H9 (cell line): ENCODE data around the gene GNL1. TPM values are rescaled to one million over a fixed set of nuclear protein-coding genes. Genes with fewer than 3 reads are reported as not detected.
A peak's percentile ranks its signal among the peaks of the same experiment; 100 is the strongest.

ENCODE experiments used
- DNase-seq: peaks from one replicate; pipeline ENCODE4 v3.0.0-alpha.2; 2017
- H2AFZ ChIP-seq: one replicate; pipeline ENCODE4 v1.6.1; 2013; ENCODE audit warnings: mild to moderate bottlenecking, low read length, control low read depth, moderate library complexity
- H2AK5ac ChIP-seq: 2 replicates; pipeline ENCODE4 v1.6.1; 2013; ENCODE audit warnings: low read length, control low read depth, mixed read lengths; ENCODE audit not compliant: insufficient read length
- H2BK120ac ChIP-seq: one replicate; pipeline ENCODE4 v1.6.1; 2013; ENCODE audit warnings: low read depth, mild to moderate bottlenecking, low read length, control low read depth, inconsistent platforms; ENCODE audit not compliant: poor library complexity, severe bottlenecking
- H2BK12ac ChIP-seq: 2 replicates; pipeline ENCODE4 v1.6.1; 2013; ENCODE audit warnings: low read length, control low read depth, mixed read lengths, low read depth; ENCODE audit not compliant: insufficient read length
- H2BK15ac ChIP-seq: 2 replicates; pipeline ENCODE4 v1.6.1; 2013; ENCODE audit warnings: low read depth, low read length, control low read depth
- H2BK20ac ChIP-seq: one replicate; pipeline ENCODE4 v1.6.1; 2013; ENCODE audit warnings: low read depth, mild to moderate bottlenecking, low read length, control low read depth, inconsistent platforms; ENCODE audit not compliant: poor library complexity, severe bottlenecking
- H2BK5ac ChIP-seq: 2 replicates; pipeline ENCODE4 v1.6.1; 2013; ENCODE audit warnings: low read length, control low read depth, mixed read lengths; ENCODE audit not compliant: insufficient read length
- H3K14ac ChIP-seq: 2 replicates; pipeline ENCODE4 v1.6.1; 2013; ENCODE audit warnings: low read length, control low read depth; ENCODE audit not compliant: insufficient read depth
- H3K18ac ChIP-seq: 2 replicates; pipeline ENCODE4 v1.6.1; 2013; ENCODE audit warnings: low read depth, mild to moderate bottlenecking, mixed read lengths, low read length, control low read depth; ENCODE audit not compliant: insufficient read length
- H3K23ac ChIP-seq: 2 replicates; pipeline ENCODE4 v1.6.1; 2013; ENCODE audit warnings: low read length, control low read depth, mixed read lengths, low read depth; ENCODE audit not compliant: insufficient read length
- H3K23me2 ChIP-seq: 2 replicates; pipeline ENCODE4 v1.6.1; 2013; ENCODE audit warnings: low read depth, mild to moderate bottlenecking, mixed read lengths, low read length, control low read depth; ENCODE audit not compliant: insufficient read length, poor library complexity, severe bottlenecking
- H3K27ac ChIP-seq: 2 replicates; pipeline ENCODE4 v1.5.1; 2013; ENCODE audit warnings: low read length, control low read depth, mixed read lengths, low read depth; ENCODE audit not compliant: insufficient read length
- H3K27me3 ChIP-seq: 2 replicates; pipeline ENCODE4 v1.6.1; 2013; ENCODE audit warnings: low read length, control low read depth, inconsistent platforms; ENCODE audit not compliant: insufficient read depth
- H3K4ac ChIP-seq: 2 replicates; pipeline ENCODE4 v1.6.1; 2013; ENCODE audit warnings: low read depth, mild to moderate bottlenecking, control low read depth, inconsistent platforms, low read length, moderate library complexity
- H3K4me1 ChIP-seq: 2 replicates; pipeline ENCODE4 v1.6.1; 2013; ENCODE audit warnings: low read length, control low read depth, inconsistent platforms; ENCODE audit not compliant: insufficient read depth
- H3K4me2 ChIP-seq: 2 replicates; pipeline ENCODE4 v1.6.1; 2013; ENCODE audit warnings: low read length, control low read depth, mixed read lengths; ENCODE audit not compliant: insufficient read length, insufficient read depth
- H3K56ac ChIP-seq: 2 replicates; pipeline ENCODE4 v1.6.1; 2013; ENCODE audit warnings: low read depth, mild to moderate bottlenecking, mixed read lengths, low read length, control low read depth; ENCODE audit not compliant: insufficient read length
- H3K79me1 ChIP-seq: 2 replicates; pipeline ENCODE4 v1.6.1; 2013; ENCODE audit warnings: low read depth, mild to moderate bottlenecking, moderate library complexity, low read length, control low read depth, inconsistent platforms; ENCODE audit not compliant: insufficient read depth, poor library complexity, severe bottlenecking
- H3K79me2 ChIP-seq: 2 replicates; pipeline ENCODE4 v1.6.1; 2013; ENCODE audit warnings: low read length, control low read depth, inconsistent platforms; ENCODE audit not compliant: insufficient read depth
- H3K9ac ChIP-seq: 2 replicates; pipeline ENCODE4 v1.6.1; 2013; ENCODE audit warnings: low read length, control low read depth, mixed read lengths; ENCODE audit not compliant: insufficient read length; ENCODE audit errors: extremely low read depth
- H3K9me3 ChIP-seq: one replicate; pipeline ENCODE4 v1.6.1; 2013; ENCODE audit warnings: low read depth, low read length, inconsistent platforms; ENCODE audit not compliant: control insufficient read depth
- H3T11ph ChIP-seq: one replicate; pipeline ENCODE4 v1.6.1; 2013; ENCODE audit warnings: mild to moderate bottlenecking, low read length, control low read depth, inconsistent platforms
- H4K20me1 ChIP-seq: one replicate; pipeline ENCODE4 v1.6.1; 2013; ENCODE audit not compliant: control insufficient read depth, insufficient read length, insufficient read depth
- H4K5ac ChIP-seq: 2 replicates; pipeline ENCODE4 v1.6.1; 2013; ENCODE audit warnings: low read depth, mild to moderate bottlenecking, mixed read lengths, low read length, control low read depth; ENCODE audit not compliant: insufficient read length
- H4K8ac ChIP-seq: replicated peaks from 2 replicates; pipeline ENCODE4 v1.6.1; 2013; ENCODE audit warnings: low read length, control low read depth, mixed read lengths, low read depth; ENCODE audit not compliant: insufficient read length
- H4K91ac ChIP-seq: 2 replicates; pipeline ENCODE4 v1.6.1; 2013; ENCODE audit warnings: low read depth, mild to moderate bottlenecking, moderate library complexity, mixed read lengths, low read length, control low read depth; ENCODE audit not compliant: insufficient read length
- H3K27ac Mint-ChIP-seq, 3 experiments: 2 replicates in 2 of 3; 3 replicates in 1 of 3; pipeline ENCODE4 v1.8.0; 2020 to 2021; ENCODE audit warnings: mixed read lengths in 3 of 3, mild to moderate bottlenecking in 1 of 3, moderate library complexity in 1 of 3
- H3K27me3 Mint-ChIP-seq: 2 replicates; pipeline ENCODE4 v1.8.0; 2021; ENCODE audit warnings: low read depth, mild to moderate bottlenecking, moderate library complexity, mixed read lengths
- H3K36me3 Mint-ChIP-seq, 3 experiments: 2 replicates in 2 of 3; 3 replicates in 1 of 3; pipeline ENCODE4 v1.8.0; 2020 to 2021; ENCODE audit warnings: low read depth in 3 of 3, mixed read lengths in 3 of 3; ENCODE audit not compliant: insufficient read depth in 1 of 3
- H3K4me1 Mint-ChIP-seq, 2 experiments: 2 replicates each; pipeline ENCODE4 v1.8.0; 2020; ENCODE audit warnings: mixed read lengths in 2 of 2
- H3K4me3 Mint-ChIP-seq, 2 experiments: 2 replicates in 1 of 2; 3 replicates in 1 of 2; pipeline ENCODE4 v1.8.0; 2020 to 2021; ENCODE audit warnings: mild to moderate bottlenecking in 2 of 2, mixed read lengths in 2 of 2, moderate library complexity in 1 of 2
- H3K9me3 Mint-ChIP-seq, 2 experiments: 2 replicates in 1 of 2; 3 replicates in 1 of 2; pipeline ENCODE4 v1.8.0; 2020; ENCODE audit warnings: mild to moderate bottlenecking in 2 of 2, mixed read lengths in 2 of 2, moderate library complexity in 1 of 2
- WGBS: extraction: QIAGEN DNeasy Blood & Tissue Kit; methylation state at CpG from one replicate; pipeline ENCODE4 v1.1.7; 2013; ENCODE audit warnings: missing lambda C conversion rate, low lambda C conversion rate, mixed read lengths; ENCODE audit not compliant: insufficient read length; ENCODE audit errors: extremely low coverage; 5-methylcytosine and 5-hydroxymethylcytosine counted together
- total RNA-seq: library from RNA; stranded (reverse); gene quantifications from 2 replicates; pipeline ENCODE4 v1.2.1, GENCODE V29; 2021
- TF ChIP-seq, protein P1 (sequence below): fragments of 200-600 bp; sonication (generic); conservative IDR thresholded peaks from 3 replicates; pipeline ENCODE4 v1.8.0; 2021; ENCODE audit warnings: antibody characterized with exemption, mild to moderate bottlenecking

The GNL1 gene
- total RNA-seq, 1 experiment from 2014 or later, result 83.5 TPM

GRCh38 chr6:30564114-30564513 is 7.8 kb upstream of the GNL1 start:
- H3K4me3 Mint-ChIP-seq, result no peak overlapping the region
- no peak overlapping the region for H2BK20ac ChIP-seq
- no CpG with 5 or more reads among the region's 1 CpG for WGBS

More at GRCh38 chr6:30564114-30564513, 7.8 kb upstream of the GNL1 start:
- 0 out of 7 replicates have a peak overlapping the region, but pooled peaks of 1 of the 3 experiments have one; percentile 47 for H3K27ac Mint-ChIP-seq
- H2AK5ac ChIP-seq, result no peak overlapping the region
- H2BK15ac ChIP-seq, result no peak overlapping the region
- no peak for DNase-seq
- H2BK120ac ChIP-seq, result no peak overlapping the region
- H4K8ac ChIP-seq, result no peak overlapping the region
- H3K9ac ChIP-seq, result no peak overlapping the region
- no peak overlapping the region for H4K5ac ChIP-seq
- H3K9me3 ChIP-seq, result no peaks in the 10 kb centered on the region
- H3K27ac ChIP-seq, result no peak overlapping the region
- H4K91ac ChIP-seq, result no peak overlapping the region
- no peaks in the 10 kb centered on the region for H3K4me1 ChIP-seq
- no peak overlapping the region for H3K56ac ChIP-seq
- H3K27me3 ChIP-seq, result no peaks in the 10 kb centered on the region
- peaks cover 0 to 3% of the 10 kb centered on the region in 2 experiments; a peak in 1 of 4 replicates for H3K4me1 Mint-ChIP-seq
- no peaks in the 10 kb centered on the region for H4K20me1 ChIP-seq
- no peak overlapping the region for H3K4me2 ChIP-seq
- TF ChIP-seq, protein P1, sequence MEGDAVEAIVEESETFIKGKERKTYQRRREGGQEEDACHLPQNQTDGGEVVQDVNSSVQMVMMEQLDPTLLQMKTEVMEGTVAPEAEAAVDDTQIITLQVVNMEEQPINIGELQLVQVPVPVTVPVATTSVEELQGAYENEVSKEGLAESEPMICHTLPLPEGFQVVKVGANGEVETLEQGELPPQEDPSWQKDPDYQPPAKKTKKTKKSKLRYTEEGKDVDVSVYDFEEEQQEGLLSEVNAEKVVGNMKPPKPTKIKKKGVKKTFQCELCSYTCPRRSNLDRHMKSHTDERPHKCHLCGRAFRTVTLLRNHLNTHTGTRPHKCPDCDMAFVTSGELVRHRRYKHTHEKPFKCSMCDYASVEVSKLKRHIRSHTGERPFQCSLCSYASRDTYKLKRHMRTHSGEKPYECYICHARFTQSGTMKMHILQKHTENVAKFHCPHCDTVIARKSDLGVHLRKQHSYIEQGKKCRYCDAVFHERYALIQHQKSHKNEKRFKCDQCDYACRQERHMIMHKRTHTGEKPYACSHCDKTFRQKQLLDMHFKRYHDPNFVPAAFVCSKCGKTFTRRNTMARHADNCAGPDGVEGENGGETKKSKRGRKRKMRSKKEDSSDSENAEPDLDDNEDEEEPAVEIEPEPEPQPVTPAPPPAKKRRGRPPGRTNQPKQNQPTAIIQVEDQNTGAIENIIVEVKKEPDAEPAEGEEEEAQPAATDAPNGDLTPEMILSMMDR, result no peak
- H3K79me1 ChIP-seq, result no peaks in the 10 kb centered on the region
- H3K9me3 Mint-ChIP-seq, result no peaks in the 10 kb centered on the region
- H3K14ac ChIP-seq, result no peak overlapping the region
- H3K27me3 Mint-ChIP-seq, result no peaks in the 10 kb centered on the region; the same call in 1 of the 2 replicates
- no peak overlapping the region for H2BK12ac ChIP-seq
- no peak overlapping the region for H2BK5ac ChIP-seq
- no peaks in the 10 kb centered on the region; the same call in 1 of the 2 replicates for H3K79me2 ChIP-seq
- H2AFZ ChIP-seq, result no peak overlapping the region
- H3K4ac ChIP-seq, result no peak overlapping the region
- peaks cover 17 to 34% (median 24%) of the 10 kb centered on the region in 3 experiments; a peak in 6 of 7 replicates for H3K36me3 Mint-ChIP-seq
- no peak overlapping the region for H3T11ph ChIP-seq
- no peak overlapping the region for H3K18ac ChIP-seq
- H3K23me2 ChIP-seq, result no peaks in the 10 kb centered on the region
- no peak overlapping the region for H3K23ac ChIP-seq
